D341Med (cell line): Measurements from ENCODE around the gene FAM193B.

Experiments
- DNase-seq: peaks from one replicate; pipeline ENCODE4 v3.0.0; 2012; ENCODE audit warnings: low spot score

The FAM193B gene

DNA sequence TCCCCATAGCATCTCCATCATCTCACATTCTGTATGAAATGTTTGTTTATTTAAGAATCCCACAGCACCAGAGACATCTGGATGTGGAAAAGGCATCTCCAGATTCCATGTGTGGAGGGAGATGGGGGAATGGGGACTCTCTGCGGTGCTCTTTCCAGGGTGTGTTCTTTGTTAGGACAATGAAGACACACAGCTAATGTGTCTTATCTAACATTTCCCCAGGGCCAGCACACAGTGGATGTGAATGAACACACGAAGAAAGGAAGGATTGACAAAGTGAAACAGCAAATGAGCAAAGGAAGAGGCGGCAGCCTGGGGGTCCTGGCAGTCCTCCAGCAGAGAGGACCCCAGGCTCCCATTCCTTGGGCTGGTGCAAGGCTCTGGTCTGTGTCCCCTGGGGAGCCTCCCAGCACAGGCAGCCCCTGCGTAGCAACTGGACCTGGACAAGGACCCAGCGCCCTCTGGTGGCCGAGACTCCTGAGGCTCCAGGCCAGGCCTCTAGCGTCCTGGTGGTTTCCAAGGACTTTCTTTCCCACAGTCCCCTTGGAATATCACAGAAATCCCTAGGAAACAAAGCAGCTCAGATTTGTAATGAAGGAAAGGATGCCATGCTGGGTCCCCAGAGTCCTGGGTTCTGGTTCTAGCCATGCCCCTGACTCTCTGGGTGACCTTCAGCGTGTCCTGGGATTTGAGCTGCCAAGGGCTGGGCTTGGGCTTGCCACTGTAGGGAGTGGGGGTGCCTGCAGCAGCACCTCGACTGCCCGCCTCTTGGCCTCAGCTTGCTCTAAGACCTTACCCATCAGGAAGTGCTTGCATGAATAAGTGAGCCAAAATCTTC, 53.5 kb downstream of the FAM193B start:
- peak; percentile 87 for DNase-seq

DNA sequence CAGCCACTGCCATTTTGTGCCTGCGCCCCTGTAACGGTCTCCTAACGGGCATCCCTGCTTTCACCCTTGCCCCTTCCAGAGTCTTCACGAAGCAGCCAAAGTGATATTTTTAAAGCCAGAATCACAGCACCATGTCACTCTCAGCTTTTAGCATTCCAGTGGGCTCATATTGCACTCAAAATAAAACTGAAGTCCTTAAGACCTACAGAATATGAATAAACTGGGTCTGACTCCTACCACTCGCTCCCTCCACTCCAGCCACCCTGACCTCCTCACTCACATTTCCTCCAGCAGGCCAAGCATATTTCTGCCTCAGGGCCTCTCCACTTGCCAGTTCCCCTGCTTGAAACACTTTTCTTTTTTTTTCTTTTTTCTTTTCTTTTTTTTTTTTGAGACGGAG, 54.5 kb downstream of the FAM193B start:
- DNase-seq, result no peak

DNA sequence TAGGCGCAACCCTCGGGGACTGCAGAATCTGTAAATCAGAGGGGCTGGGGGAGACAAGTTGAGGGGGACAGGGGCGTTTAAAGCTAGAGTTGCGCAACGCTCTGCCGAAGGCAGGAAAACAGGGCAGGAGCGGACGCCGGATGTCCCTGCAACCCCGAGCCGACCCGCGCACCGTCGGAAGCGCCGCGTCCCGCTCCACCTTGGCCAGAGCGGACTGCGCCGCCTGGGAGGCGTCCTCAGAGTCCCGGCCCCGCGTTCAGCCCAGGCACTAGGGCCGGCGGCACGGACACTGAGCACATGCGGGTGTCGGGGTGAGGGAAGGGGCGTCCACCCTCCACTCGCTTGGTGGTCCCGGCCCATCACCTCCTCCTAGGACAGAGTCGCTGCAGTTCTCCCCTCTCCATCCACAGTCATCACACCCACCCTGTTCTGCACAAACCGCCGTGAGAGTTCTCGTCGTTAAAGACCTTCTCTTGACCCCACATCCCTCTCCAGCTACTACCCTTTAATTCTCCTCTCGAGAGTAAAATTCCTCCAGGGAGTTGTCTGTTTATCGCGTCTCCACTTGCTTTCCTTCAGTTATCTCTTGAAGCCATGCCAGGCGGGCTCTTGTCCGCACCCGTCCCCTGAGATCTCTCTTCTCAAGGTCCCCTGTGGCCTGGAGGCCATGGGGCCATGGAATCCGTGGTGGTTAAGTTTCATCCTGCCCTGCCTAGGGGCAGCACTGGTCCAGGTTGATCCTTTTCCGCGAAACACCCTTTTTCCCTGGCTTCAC, 56.2 kb downstream of the FAM193B start:
- no peak for DNase-seq

DNA sequence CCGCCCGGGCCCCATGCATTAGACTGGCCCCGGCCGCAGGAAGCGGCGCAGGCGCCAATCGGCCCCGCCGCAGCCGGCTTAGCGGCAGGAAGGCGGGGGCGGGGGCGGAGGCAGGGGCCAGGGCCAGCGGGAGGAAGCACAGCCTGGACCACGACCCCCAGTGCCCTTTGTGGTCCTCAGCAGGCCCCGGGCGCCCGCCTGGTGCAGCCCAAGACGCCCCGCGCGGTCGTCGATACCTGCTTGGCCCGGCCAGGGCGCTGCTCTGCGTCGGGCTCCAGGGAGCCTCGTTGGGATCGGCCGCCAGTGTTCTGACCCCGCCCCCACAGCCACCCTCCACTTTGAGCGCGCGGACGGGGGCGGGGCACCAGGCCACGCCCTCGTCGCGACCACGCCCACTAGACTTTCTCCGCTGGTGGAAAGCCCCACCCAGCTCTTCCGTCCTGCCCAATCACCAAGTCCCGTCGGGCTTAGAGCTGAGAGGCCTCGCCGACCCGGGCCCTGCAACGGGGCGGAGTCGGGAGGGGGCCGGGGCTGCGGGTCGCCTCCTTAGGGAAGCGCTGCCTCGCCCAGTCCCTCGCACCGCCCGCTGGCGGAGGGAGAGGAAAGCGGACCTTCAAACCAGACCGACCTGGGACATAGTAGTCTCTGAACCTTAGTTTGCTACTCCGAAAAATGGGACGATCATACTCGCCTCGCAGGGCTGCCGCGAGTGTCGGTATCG, 56.9 kb downstream of the FAM193B start, which contains the start of gene PDLIM7:
Gene PDLIM7 (minus strand): TSS at position 313 of the 721 bp plus-strand sequence. CDS start 1,092 bp downstream, outside the sequence.
- peak; percentile 95 for DNase-seq

DNA sequence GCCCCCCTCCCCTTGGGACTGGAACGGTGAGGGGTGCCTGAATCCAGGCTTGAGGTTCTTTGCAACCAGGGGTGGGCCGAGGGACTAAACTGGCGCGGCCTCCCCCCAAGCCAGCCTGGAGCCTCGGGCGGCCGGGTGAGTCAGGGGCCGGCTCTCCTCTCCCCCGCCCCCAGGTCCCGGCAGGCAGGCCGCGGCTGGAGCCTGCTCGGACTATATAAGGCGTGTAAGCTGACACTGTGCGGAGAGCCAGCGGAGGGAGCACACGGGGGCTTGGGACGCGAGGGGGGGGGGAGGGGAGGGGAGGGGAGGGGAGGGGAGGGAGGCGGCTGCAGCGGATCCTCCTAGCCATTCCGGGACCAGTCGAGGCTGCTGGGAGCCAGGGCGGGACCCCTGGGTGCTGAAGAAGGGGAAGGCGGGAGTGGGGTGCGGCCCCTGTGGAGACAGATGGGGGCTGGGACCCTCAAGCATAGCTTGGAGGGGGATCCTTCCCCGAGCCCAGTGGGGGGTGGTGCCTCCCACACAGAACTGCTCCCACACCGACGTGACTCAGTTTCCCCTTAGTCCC, 57.6 kb downstream of the FAM193B start:
- DNase-seq, result peak; percentile 83

DNA sequence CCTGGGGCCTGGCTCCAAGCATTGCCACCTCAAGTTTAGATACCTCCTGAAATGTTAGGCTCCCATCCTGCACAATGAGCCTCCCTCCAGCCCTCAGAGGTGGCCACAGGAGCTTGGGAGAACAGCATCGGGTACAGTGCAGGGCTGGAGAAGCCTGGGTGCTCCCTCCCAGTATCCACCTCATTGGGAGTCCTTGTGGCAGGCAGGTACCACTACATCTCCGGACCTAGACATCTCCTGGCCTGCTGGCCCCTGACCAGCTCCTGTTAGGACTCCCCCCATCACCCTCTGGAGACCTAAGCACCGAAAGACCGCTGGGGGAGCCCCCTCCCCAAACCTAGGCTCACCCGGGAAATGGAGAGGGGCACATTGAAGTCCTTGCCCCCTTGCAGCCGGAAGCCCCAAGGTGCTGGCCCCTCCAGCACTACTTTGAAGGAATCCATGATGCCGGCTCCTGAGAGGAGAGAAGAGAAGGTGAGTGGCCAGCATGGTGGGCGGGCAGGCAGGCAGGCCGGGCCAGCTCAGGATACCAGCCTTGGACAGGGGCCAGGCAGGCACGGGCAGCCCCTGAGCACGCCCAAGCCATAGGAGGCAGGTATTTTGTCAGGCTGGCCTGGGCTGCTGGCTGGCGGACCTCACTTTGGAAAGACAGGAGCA, 58.2 kb downstream of the FAM193B start:
- peak; percentile 53 for DNase-seq

DNA sequence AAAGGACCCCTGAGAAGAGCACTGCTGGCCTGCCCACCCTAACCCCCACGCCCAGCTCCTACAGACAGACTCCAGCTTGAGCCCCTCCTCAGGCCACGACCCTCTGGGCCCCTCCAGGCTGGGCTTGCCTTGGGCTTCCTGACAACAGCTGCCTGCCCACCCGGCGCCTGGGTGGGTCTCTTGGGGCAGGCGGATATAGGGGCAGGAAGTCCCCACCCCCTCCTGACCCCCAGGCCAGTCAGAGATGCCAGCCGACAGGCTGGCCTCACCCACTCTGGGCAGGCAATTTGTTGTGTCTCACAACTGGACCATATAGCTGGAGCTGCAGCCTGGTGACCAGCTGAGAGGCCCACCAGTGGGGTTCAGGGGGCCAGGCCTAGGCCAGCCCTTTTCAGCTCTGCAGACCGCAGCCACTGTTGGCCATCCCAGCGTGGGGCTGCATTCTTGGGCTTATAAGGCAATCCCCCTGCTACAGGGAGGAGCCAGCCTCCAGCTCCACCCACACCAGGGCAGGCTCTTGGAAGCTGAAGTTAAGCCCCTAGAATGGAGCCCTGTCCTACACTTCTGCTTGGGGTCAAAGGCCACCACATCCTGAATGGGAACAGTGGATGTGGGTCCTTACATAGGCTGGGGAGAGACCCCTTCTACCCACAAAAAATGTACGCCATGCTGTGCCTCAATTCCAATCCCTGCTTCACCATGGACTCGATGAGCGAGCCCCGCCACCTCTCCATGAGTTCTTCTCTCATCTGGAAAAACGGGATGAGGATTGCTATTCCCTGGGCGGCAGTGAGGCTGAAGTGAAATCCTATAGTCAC, 58.9 kb downstream of the FAM193B start:
- DNase-seq, result peak; percentile 52

DNA sequence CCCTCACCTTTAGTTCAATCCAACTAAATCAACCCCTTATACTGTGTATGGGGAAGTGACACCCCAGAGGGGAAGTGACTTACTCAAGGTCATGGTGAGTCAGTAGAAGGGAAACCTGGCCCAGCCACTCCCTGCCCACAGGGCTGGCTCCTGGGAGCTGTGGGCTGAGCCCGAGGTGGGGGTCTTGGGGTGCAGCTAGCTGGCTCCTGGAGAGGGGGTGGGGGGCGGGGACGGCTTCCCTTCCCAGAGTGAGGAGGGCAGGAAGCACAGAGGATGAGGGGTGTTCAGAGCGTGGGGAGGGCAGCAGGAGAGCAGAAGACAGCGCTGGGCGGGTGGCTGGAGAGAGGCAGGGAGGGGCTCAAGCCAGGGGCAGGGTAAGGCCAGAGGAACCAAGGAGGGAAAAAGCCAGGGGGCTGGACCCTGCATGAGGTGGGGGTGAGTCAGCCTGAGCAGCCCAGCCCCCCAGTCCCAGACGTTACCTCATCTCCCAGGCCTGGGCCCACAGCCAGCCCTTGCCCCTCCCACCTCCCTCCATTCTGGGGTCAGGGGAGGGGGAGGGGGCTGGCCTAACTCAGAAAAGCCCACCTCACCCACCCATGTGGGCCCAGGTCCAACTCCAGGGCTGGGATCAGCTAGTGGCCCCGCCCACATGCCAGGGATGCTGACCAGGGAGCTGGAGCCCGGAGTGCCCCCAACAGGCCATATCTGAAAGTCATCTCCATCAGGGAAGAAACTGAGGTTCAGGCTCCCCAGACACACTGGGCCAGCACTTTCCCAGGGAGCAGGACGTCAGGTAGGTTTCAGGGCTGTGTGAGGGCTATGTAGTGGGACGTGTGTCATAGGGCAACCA, 59.8 kb downstream of the FAM193B start:
- no peak for DNase-seq

DNA sequence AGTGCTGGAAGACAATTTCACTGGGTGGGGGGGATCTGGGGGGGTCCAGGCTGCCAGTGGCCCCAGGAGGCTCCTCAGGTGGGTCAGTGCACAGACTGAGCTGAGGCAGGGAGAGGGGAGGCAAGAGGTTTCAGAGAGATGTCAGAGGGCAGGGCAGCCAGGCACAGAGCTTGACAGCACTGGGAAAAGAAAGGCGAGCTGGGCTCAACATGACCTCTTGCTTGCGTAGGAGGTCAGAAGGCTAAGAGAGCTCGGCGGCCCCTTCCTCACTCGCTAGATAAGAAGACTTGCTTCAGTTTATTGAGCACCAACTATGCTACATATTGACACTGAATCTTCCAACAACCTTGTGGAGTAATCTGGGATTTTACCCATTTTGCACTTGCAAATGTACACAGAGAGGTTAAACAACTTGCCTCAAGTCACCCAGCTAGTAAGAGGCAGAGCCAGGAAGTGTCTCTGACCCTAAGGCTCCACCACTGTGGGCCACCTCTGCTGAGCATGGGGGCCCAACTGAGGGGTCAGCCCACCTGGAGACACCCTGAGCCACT, 60.5 kb downstream of the FAM193B start:
- no peak for DNase-seq

DNA sequence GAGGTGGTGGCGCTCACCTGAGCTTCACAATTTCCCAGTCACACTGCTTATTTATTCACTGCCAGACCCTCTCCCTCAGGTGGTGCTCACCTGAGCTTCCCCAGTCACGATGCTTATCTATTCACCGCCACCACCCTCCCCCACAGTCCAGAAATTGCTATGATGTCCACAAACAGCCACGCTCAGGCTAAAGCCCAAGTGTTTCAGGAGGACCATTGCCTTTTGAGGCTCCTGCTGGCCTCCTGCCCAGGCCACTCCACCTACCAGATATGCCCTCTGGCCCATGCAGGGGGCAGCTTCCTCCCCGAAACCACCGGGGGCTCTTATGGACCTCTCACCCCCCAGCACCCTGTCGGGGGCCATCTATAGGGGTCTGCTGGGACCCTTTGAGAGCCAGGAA, 61.5 kb downstream of the FAM193B start:
- no peak for DNase-seq

DNA sequence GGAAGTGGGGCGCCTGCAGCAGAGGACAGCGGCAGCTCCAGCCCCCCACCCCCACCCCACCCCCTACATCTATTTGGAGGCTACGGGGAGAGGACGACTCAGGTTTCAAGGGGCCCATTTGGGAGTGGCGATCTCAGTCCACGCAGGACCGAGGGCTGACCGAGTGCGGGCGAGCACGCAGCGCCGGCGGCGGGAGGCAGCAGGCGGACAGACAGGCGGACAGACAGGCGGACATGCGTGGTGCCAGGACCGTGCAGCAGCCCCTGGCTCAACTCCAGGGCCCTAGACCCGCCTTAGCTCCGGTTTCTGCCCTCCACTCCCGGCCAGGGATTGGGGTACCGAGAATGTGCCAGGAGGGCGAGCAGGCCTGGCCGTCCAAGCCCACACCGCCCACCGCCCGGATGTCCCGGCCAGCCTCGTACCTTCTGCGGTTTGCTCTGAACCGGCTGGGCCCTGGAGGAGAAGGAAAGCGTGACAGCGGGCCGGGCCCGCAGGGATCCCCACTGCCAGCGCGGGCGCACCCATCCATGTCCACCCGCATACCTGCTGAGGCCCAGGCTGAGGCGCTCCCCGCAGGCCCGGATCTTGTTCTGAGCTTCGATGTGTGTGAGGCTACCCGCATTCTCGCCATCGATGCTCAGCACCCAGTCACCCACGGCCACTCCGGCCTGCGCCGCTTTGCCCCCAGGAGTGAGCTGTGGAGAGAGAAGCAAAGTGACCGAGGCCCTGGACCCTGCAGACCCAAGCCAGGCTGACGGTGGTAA, 62.2 kb downstream of the FAM193B start:
- DNase-seq, result no peak

DNA sequence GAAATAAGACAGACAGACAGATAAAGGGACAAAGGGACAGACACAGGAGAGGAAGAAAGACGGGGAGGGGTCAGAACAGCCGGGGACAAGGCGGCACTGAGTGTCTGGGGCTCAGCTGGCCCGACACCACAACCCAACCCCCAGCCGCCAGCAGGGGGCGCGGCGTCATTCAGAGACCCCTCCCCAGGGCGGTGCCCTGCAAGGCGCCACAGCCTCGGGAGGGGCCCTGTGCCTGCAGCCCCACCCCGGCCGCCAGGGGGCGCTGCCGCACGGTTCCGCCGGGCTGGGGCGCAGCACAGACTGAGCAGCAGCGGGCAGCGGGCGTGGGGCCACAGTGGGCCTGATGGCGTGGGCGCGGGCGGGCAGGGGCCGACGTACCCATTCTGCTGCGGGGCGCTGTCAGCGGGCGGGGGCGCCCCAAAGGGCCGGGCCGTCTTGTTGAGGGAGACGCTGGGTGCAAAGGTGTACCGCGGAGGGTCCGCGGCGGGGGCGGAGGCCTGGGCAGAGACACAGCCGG, 62.9 kb downstream of the FAM193B start:
- DNase-seq, result peak; percentile 74

DNA sequence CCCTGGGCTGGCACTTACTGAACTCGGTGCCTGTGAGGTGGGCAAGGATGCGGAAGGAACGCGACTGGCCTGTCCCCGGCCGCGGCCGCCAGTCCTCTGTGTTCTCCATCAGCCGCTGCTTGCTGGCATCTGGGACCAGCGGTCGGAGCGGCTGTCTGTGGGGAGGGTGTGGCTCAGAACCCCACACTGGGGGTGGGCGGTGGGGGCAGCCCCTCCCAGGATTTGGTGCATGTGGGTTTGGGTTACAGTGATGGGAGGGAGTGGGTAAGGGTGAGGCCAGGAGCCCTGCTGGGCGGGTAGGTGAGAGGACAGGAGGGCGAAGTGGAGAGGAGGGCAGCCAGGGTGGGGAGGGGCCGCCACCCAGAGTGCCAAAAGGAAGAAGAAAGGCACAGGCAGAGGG, 63.4 kb downstream of the FAM193B start:
- no peak for DNase-seq

DNA sequence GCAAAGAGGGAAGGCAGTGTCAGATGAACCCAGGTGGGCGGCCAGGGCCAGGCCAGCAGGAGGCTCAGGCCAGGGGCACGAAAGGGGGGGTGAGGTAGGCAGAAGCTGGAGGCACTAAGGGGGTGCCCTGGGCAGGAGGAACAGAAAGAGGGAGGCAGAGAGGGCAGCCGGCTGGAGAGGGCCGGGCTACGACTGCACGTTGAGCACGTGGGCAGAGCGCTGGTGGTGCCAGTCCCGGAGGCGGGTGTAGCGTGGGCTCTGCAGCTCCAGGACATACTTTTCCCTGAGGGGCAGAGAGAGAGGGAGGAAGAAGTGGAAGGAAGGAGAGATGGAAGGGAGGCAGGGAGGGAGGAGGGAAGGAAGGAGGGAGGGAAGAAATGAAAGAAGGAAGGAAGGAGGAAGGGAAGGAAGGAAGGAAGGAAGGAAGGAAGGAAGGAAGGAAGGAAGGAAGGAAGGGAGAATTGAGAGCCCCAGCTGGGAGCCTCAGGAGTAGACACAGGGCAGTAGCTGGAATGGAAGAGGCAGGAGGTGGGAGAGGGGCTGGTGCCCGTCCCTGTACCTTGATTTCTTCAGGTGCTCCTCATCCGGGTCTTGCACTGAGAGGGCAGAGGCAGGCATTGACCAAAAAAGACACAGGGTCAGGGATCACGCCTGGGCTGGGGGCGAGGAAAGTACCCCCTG, 63.9 kb downstream of the FAM193B start:
- no peak for DNase-seq

DNA sequence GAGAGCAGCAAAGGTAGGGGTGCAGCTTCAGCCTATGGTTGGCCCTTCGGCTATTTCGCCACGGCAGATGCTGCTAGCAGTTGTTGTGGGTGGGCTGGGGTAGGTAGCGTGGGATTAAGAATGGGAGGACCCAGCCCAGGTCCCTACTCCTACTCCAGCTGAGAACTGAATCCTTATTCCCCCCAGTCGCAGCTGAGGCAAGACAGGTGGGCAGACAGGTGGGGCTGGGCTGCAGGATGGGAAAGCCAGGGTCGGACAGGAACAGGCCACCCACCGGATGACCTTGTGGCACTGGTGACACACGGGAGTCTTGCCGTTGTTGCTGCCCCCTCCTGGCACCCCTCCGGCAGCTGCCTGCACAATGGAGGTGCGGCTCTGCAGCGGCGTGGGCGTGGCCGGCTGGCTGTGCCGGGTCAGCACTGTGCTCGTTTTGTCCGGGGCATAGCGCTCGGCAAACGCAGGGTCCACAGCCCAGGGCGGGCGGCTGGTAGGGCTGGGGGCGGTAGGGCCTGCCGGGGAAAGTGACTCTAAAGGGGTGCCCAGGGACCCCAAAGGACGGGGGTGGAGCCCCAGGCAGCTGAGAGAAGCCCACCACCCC, 65.1 kb downstream of the FAM193B start:
- no peak for DNase-seq

DNA sequence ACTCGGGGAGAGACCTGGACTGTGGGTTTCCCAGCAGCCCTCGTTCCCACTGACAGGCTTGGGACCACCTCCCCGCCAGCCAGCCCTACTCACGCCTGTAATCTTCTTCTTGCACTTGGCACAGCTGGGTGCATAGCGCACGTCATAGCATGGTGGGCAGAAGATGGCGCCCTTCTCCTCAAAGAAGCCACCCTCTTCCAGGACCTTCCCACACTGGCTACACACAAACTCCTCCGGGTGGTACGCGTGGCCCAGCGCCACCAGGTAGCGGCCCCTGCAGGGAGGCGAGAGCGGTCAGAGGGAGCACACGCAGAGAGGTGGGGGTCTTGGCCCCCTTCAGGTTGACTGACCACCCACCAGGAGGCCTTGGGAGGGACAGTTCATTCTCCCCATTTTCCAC, 66.4 kb downstream of the FAM193B start:
- DNase-seq, result peak; percentile 68

DNA sequence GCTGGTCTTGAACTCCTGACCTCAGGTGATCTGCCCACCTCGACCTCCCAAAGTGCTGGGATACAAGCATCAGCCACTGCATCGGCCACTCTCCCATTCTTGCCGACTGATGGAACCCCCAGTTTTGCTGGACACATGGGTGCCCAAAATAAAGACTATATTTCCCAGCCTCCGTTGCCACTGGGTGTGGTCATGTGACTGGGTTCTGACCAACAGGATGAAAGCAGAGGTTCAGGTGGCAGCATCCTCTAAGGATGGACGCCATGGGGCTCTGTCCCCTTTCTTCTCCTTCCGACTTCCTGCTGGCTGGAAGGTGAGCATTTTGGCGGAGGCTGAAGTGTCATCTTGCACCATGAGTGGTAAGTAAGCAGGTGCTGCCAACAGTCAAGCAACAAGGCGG, 67.2 kb downstream of the FAM193B start:
- DNase-seq, result no peak

DNA sequence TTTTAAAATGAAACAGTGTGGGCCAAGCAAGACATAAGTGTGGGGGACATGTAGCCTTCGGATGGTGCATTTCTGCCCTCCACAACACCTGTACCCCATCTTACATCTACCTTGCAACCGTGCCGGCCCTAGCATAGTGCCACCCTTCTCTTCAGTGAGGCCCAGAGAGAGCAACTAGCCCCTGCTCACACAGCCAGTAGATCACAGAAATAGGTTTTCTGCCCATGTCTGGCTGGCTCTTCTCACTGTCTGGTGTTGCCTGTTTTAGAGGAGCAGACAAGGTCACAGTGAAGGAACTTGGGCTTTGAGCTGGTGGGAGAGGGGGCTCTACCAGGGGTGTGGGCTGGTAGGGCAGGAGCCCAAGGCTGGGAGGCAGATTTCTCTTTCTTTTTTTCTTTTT, 68.1 kb downstream of the FAM193B start:
- no peak for DNase-seq
